ENCODE results near the gene LIF. TPM values are rescaled to one million over a fixed set of nuclear protein-coding genes. Genes with fewer than 3 reads are reported as not detected.
A peak's percentile ranks its signal among the peaks of the same experiment; 100 is the strongest.

The LIF gene
- total RNA-seq, 1 experiment from 2014 or later, result 75.4 TPM

DNA sequence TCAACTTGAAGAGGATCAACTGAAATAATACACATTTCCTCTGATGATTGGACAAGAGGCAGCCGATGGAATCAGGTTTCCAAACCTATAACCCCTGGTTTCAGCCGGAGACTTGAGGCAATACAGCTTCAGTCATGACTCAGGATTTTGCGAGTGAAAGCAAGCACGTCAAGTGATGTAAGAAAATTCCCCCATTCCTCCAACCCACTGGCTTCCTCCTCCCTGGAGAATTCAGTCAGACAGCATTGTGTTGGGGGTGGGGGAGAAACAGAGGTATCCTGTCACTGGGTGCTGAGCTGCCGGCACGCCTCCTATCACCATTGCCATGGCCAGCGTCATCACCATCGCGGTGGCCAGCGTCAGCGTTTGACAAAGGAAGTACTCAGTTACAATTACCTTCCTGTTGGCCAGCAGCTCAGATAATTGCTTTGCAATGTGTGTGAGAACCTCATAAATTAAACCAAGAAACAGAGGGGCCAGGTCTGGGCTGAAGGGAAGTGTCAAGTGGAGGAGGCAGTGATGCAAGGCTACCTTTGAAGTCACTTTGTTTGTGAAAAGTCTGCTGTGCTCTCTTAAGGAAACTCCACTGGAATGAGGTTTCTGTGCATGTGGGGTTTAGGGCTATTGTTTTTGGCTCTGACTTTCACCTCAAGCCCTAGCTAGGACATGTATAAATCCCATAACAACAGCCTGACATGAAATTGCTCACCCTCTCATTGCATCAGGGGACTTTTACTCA, 50.2 kb downstream of the LIF start (continued):
- TF ChIP-seq EGR1 (IDR thresholded peaks at IDR 0.05; ENCODE audit: low read depth) (no peak), FOSL1 (IDR thresholded peaks at IDR 0.05; ENCODE audit: low read depth) (peak; percentile 41; the same call in 1 of the 2 replicates), POLR2A (IDR thresholded peaks at IDR 0.05; ENCODE audit: borderline replicate concordance, extremely low read depth, insufficient read depth, insufficient read length) (no peak), ELF1 (IDR thresholded peaks at IDR 0.05; ENCODE audit: borderline replicate concordance, low read depth) (no peak), SRF (IDR thresholded peaks at IDR 0.05; ENCODE audit: low read depth) (no peak), YY1 (IDR thresholded peaks at IDR 0.05; ENCODE audit: extremely low read depth, insufficient replicate concordance, low read depth, low read length) (peak; percentile 12), POLR2AphosphoS5 (IDR thresholded peaks at IDR 0.05; ENCODE audit: low read depth, low read length) (peak; percentile 61), JUND (IDR thresholded peaks at IDR 0.05) (peak; percentile 66)
- TF ChIP-seq, protein P1, sequence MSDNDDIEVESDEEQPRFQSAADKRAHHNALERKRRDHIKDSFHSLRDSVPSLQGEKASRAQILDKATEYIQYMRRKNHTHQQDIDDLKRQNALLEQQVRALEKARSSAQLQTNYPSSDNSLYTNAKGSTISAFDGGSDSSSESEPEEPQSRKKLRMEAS (IDR thresholded peaks at IDR 0.05), result no peak; the same call in none of the 2 replicates

DNA sequence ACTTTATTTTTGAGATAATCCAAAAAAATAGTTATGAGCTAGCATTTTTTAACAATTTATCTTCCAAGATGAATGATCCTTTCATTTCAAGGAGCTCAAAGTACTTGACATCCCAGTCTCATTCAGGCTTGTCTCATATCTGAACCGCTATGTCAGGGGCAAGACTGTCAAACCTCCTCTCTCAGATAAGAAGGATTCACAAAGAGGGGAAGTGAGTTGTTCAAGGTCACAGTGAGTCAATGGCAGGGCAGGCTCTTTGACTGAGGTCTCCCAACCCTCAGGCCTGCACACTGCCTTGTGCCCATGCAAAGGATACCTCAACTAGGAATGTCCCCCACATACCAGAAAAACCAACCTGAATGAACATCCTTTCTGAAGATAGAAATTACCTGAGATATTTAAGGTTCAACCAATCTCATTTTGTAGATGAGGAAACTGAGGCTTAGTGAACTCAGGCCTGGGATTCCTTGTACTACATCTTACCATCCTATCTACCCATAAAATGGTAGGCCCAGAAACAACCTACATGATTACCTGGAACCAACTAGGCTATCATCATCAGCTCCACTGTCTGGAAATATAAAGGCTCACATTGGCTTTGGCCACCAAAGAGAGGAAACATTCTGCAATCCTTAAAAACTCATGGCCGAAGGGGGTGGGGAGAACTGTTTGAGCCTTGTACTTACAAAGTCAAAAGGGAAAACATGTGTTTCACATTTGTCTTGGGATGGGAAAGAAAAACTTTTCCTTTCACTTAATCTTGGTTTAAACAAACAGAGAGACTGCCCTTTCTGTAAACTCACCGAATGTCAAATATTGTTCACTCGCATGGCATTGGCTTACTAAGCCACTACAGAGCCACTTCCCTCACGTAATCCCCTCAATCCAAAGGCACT, 51.1 kb downstream of the LIF start:
- Histone ChIP-seq H3K4me2 (ENCODE audit: low read length) (peak overlapping the region; percentile 68), H4K20me1 (ENCODE audit: insufficient read depth) (no peaks in the 10 kb centered on the region), H3K4me3 (replicated peaks in 1 of 2; ENCODE audit: low read depth in 1 of 2, low read length in 2 of 2) (peak overlapping the region in 1 of 2 experiments; percentile 26; a peak in 1 of 4 replicates), H3K9me2 (ENCODE audit: insufficient read depth) (no peaks in the 10 kb centered on the region), H3K4me1 (ENCODE audit: control insufficient read depth in 1 of 2, insufficient read depth in 2 of 2, low read length in 2 of 2) (peaks cover 25 to 56% of the 10 kb centered on the region in 2 experiments), H3K36me3 (ENCODE audit: control insufficient read depth in 1 of 2, insufficient read depth in 2 of 2, low read length in 2 of 2) (no peaks in the 10 kb centered on the region), H3K27ac (ENCODE audit: low read depth, low read length) (peak overlapping the region; percentile 66), H3K9me3 (ENCODE audit: control insufficient read depth in 1 of 2, insufficient read depth in 1 of 2, low read depth in 1 of 2, low read length in 2 of 2) (no peaks in the 10 kb centered on the region), H2AFZ (ENCODE audit: low read depth, low read length, poor library complexity, severe bottlenecking) (peak overlapping the region; percentile 84), H3K79me2 (ENCODE audit: insufficient read depth, low read length) (no peaks in the 10 kb centered on the region), H3K27me3 (ENCODE audit: insufficient read depth, low read length) (no peaks in the 10 kb centered on the region), H3K9ac (ENCODE audit: low read length) (peak overlapping the region; percentile 62)
- DNase-seq (ENCODE audit: low read depth, low spot score) (no peak), ATAC-seq (no peak)
- intact Hi-C loops (cut with micrococcal nuclease), result loop anchor here (5.0 kb wide), 1 partner anchor 57 kb away; no protein-coding TSS in a partner anchor
- RAD21 ChIA-PET (ENCODE audit: low non-redundant PET in 1 of 2, low total read pairs in 2 of 2, uncharacterized antibody in 2 of 2, unreplicated experiment in 2 of 2), result interaction anchor here in 1 of 2 experiments (0.8 kb wide), 1 partner anchor 58 kb away, joined by 4 read pairs; no protein-coding TSS in a partner anchor
- TF ChIP-seq SIN3A (IDR thresholded peaks at IDR 0.05; ENCODE audit: low read depth) (peak; percentile 69; the same call in 1 of the 2 replicates), EZH2phosphoT487 (IDR thresholded peaks at IDR 0.05; ENCODE audit: borderline replicate concordance) (no peak)
- POLR2A ChIA-PET, result interaction anchor here (0.5 to 4.6 kb wide), 22 partner anchors 10 to 87 kb away, joined by 3 to 43 read pairs (median 4); no protein-coding TSS in a partner anchor
- TSS peak; percentile 99 for BruUV-seq (replicated peaks)
- CTCF ChIA-PET, result interaction anchor here (1.2 kb wide), 1 partner anchor 192 kb away, joined by 3 read pairs; the partner anchor contains the start of gene RNF215
